Measurements from ENCODE around the gene EPB42.

- no peak for TF ChIP-seq CTCF (IDR thresholded peaks at IDR 0.05)
- TF ChIP-seq EP300 (IDR thresholded peaks at IDR 0.05): no peak
Measured at GRCh38 chr15:43212299-43212698, 8.5 kb downstream of the EPB42 start.
